ENCODE data around the gene FGF18. TPM values are rescaled to one million over a fixed set of nuclear protein-coding genes. Genes with fewer than 3 reads are reported as not detected.

The FGF18 gene
- total and polyA plus RNA-seq, 4 donors = 1.8 to 3.4 (median 2.5) TPM

DNA sequence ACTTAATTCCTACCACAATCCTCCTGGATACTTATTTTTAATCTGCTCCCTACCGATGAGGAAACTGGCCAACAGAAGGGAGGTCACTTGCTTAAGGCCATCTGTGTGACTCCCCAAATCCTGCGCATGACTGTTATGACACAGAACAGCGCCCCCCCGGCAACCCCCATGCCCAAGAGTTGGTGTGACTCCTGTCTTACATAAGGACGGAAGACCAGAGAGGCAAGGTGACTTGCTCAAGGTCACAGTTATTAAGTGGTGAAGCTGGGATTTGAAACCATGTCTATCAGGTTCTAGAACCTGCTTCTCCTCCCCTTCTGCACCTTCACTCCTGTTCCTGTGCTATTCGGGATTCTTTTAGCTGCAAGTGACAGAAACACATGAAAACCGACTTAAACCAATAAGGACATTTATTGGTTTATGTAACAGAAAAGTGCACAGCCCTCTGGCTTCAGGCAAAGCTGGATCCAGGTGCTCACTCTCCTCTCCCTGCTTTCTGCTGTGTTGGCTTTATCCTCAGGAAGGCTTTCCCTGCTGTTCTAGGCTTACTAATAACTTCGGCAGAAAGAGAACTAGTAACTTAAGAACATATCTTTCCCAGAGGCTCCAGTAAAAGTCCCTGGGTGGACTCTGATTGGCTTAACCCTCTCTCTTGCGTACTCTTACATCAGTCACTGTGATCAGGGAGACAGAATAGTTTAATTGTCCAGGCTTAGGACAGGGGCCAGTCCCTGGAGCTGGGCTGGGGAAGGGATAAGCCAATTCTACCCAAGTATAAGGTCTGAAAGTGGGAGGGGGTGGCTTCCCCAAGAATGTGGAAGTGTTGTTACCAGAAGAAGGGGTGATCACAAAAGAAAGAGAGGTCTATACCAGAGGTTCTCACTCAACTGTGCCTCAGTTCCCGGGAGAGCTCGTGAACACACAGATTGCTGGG is 43.7 kb downstream of the FGF18 start:
- ATAC-seq (ENCODE audit: insufficient read depth, low FRiP score) = no peak
- no peaks in the 10 kb centered on the region for H3K36me3 ChIP-seq (ENCODE audit: control insufficient read depth in 4 of 4, insufficient read depth in 4 of 4, low read length in 4 of 4)
- 89 to 95% methylated on average over 11 of the region's 11 CpGs for WGBS, 2 donors
- TF ChIP-seq CTCF (IDR thresholded peaks at IDR 0.05; ENCODE audit: control extremely low read depth, extremely low read depth) = no peak
- peaks cover 0 to 2% (median 0%) of the 10 kb centered on the region in 4 donors for H3K9me3 ChIP-seq (ENCODE audit: control insufficient read depth in 4 of 4, insufficient read depth in 3 of 4, low read length in 3 of 4)
- H3K27ac ChIP-seq (ENCODE audit: low read depth in 1 of 2, low read length in 1 of 2) = no peak overlapping the region
- no peak for DNase-seq
- no peaks in the 10 kb centered on the region for H3K4me1 ChIP-seq (ENCODE audit: control insufficient read depth in 5 of 5, insufficient read depth in 5 of 5, low read length in 5 of 5)
- no peaks in the 10 kb centered on the region for H3K27me3 ChIP-seq (ENCODE audit: control insufficient read depth in 3 of 3, insufficient read depth in 3 of 3, low read length in 2 of 3)
- H3K4me3 ChIP-seq = no peak overlapping the region
- no peak overlapping the region for H3K9ac ChIP-seq (ENCODE audit: insufficient read depth in 1 of 2, low read length in 2 of 2)

DNA sequence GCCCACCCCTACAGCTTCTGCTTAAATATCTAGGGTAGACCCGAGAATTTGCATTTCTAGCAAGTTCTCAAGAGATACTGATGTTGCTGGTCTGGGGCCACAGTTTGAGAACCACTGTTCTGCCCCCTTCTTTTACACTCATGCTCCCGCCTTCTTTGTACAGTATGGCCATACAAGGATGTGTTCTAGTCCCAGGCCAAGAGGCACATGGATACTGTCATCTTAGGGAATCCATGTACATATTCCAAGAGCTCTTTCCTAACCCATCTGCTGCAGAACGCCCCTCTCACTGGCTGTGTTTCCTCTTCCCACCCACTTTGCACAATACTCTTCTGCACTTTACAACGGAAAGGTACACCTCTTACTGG is 44.4 kb downstream of the FGF18 start:
- no peaks in the 10 kb centered on the region for H3K27me3 ChIP-seq (ENCODE audit: control insufficient read depth in 3 of 3, insufficient read depth in 3 of 3, low read length in 2 of 3)
- DNase-seq (no peak), ATAC-seq (ENCODE audit: insufficient read depth, low FRiP score) (no peak)
- 68 to 69% methylated on average over 4 of the region's 4 CpGs for WGBS, 2 donors
- no peaks in the 10 kb centered on the region for H3K4me1 ChIP-seq (ENCODE audit: control insufficient read depth in 5 of 5, insufficient read depth in 5 of 5, low read length in 5 of 5)
- H3K36me3 ChIP-seq (ENCODE audit: control insufficient read depth in 4 of 4, insufficient read depth in 4 of 4, low read length in 4 of 4) = no peaks in the 10 kb centered on the region
- H3K9ac ChIP-seq (ENCODE audit: insufficient read depth in 1 of 2, low read length in 2 of 2) = no peak overlapping the region
- H3K4me3 ChIP-seq = no peak overlapping the region
- no peak overlapping the region for H3K27ac ChIP-seq (ENCODE audit: low read depth in 1 of 2, low read length in 1 of 2)
- H3K9me3 ChIP-seq (ENCODE audit: control insufficient read depth in 4 of 4, insufficient read depth in 3 of 4, low read length in 3 of 4) = peaks cover 0 to 2% (median 0%) of the 10 kb centered on the region in 4 donors
- no peak for TF ChIP-seq CTCF (IDR thresholded peaks at IDR 0.05; ENCODE audit: control extremely low read depth, extremely low read depth)

DNA sequence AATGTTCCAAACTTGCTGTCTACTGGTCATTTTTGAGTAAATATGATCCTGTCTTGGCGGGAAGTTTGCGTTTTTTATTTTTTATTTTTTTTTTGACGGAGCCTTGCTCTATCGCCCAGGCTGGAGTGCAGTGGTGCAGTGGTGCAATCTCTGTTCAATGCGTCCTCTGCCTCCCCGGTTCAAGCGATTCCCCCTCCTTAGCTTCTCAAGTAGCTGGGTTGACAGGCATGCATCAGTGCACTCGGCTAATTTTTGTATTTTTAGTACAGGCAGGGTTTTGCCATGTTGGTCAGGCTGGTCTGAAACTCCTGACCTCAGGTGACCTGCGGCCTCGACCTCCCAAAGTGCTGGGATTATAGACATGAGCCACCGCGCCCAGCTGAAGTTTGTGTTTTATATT is 45.4 kb downstream of the FGF18 start:
- H3K27ac ChIP-seq (ENCODE audit: low read depth in 1 of 2, low read length in 1 of 2) = no peak overlapping the region
- H3K9ac ChIP-seq (ENCODE audit: insufficient read depth in 1 of 2, low read length in 2 of 2) = no peak overlapping the region
- 91% methylated on average over 12 of the region's 12 CpGs for WGBS, 2 donors
- no peaks in the 10 kb centered on the region for H3K27me3 ChIP-seq (ENCODE audit: control insufficient read depth in 3 of 3, insufficient read depth in 3 of 3, low read length in 2 of 3)
- peaks cover 0 to 2% (median 0%) of the 10 kb centered on the region in 4 donors for H3K9me3 ChIP-seq (ENCODE audit: control insufficient read depth in 4 of 4, insufficient read depth in 3 of 4, low read length in 3 of 4)
- no peak overlapping the region for H3K4me3 ChIP-seq
- DNase-seq = no peak
- TF ChIP-seq CTCF (IDR thresholded peaks at IDR 0.05; ENCODE audit: control extremely low read depth, extremely low read depth) = no peak
- no peak for ATAC-seq (ENCODE audit: insufficient read depth, low FRiP score)
- no peaks in the 10 kb centered on the region for H3K4me1 ChIP-seq (ENCODE audit: control insufficient read depth in 5 of 5, insufficient read depth in 5 of 5, low read length in 5 of 5)
- no peaks in the 10 kb centered on the region for H3K36me3 ChIP-seq (ENCODE audit: control insufficient read depth in 4 of 4, insufficient read depth in 4 of 4, low read length in 4 of 4)

Measured in lung (tissue), 12 donors.